NCI-H2081 (cell line): Measurements from ENCODE around the gene SLC39A10.

ENCODE experiments used
- DNase-seq, 2 experiments: peaks; one replicate each; lab custom pipeline; 2025; lab: John Stamatoyannopoulos, UW

Gene SLC39A10

GRCh38 chr2:195730912-195731311 is 73.9 kb downstream of the SLC39A10 start:
- DNase-seq = no peak

GRCh38 chr2:195732574-195732973 is 75.5 kb downstream of the SLC39A10 start:
- DNase-seq = no peak

DNA sequence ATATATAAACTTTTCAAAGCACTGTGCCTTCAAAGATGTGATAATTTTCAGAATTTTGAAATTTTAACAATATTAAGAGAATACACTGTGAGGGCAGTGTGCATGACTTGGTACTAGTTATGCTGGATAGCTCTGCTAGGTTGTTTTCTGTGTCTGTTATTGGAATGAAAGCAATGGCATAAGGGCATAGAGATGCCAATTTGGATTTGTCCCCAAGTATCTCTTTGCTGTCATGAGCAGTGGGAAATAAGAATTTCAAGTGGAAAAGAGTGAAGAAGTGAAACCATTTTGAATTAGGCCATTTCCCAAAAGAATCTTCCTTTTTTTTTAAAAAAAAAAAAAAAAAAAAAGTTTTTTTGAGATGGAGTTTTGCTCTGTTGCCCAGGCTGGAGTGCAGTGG is 76.8 kb downstream of the SLC39A10 start:
- DNase-seq = no peak

GRCh38 chr2:195734395-195734794 is 77.4 kb downstream of the SLC39A10 start:
- DNase-seq = no peak

GRCh38 chr2:195734931-195735330 is 77.9 kb downstream of the SLC39A10 start:
- DNase-seq = no peak

DNA sequence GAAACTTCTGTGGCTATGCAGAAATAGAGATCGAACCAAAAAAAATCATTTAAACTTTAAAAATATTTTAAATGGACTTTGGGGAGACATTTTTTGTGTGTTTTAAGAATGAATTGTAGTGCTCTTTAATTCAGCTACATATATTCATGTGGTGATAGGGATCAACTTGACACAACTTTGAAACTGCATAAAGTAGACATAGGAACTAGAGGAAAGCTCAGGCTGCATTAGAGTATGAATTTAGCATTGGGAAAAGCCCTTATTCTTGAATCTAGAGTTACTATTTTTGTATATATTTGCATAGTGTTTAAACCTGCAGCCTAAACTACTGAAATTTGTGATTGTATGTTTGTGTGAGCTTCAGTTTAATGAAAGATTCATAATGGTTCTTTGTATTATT is 78.3 kb downstream of the SLC39A10 start:
- no peak for DNase-seq

DNA sequence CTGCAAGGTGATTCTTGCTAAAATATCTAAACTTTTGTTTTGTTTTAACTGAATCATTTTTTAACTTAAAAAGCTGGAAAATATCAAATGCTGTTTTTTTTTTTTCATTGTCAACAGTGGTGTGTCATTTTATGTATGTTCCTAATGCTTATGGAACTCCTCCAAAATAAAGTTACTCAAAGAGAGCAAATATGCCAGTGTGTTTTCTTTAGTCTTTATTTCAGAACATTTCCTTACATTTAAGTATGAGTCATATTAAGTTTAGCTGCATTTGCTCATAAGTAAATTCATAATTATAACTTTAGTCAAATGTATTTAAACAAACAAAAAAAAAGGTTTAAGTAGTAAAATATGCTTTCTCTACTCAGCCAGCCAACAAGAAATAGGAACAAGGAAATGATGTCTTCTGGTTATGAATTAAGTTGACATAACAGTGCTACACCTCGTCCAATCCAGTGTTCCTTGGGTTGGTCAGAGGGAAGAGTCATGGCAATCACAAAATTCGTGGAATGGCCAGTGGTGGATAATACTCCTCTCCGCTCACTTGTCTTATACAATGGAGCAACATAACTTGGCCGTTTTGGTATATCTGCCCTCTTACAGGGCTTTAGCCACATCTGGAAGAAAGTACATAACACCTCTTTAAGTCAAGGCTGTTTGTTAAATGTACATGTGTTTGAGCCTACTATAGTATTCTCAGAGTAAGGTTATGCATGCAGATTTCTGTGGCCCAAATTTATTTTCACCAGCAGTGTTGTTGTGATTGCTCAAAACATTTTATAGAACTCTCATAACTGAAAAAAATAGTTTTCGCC is 80.7 kb downstream of the SLC39A10 start:
- DNase-seq = no peak

DNA sequence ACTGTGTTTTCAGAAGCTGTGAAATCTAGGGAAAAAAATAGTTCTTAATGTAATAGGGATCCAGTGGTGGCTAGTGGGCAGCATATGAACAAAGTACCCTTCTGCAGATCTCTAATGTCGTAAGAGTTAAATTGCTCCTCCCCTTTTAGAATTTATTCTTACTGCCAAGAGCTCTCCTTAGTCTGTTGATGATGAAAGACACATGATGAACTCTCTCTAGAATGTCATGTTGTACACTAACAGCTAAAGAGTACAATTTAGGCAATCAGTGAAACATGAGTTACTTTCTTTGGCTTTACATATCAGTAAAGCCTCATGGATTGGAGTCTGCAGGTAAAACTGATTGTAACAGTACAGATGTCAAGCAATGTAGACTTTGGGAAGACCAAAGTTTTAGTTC is 84.2 kb downstream of the SLC39A10 start:
- DNase-seq = no peak

- no peak for DNase-seq
These were observed 99.4 kb downstream of the SLC39A10 start for GRCh38 chr2:195756218-195756942.

DNA sequence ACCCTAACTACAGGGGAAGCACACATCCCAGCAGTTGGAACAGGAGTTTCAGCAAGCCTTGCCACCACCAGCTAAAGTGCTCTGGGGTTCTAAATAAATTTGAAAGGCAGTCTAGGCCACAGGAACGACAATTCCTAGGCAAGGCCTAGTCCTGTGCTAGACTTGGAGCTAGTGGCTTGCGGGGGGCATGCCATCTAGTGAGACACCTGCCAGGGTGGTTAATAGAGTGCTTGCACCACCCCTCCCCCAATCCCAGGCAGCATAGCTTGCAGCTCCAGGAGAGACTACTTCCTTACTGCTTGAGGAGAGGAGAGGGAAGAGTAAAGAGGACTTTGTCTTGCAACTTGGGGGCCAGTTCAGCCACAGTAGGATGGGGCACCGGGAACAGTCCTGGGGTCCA is 101.8 kb downstream of the SLC39A10 start:
- no peak for DNase-seq

GRCh38 chr2:195759877-195760276 is 102.9 kb downstream of the SLC39A10 start:
- no peak for DNase-seq

GRCh38 chr2:195763866-195764265 is 106.8 kb downstream of the SLC39A10 start:
- DNase-seq = no peak

DNA sequence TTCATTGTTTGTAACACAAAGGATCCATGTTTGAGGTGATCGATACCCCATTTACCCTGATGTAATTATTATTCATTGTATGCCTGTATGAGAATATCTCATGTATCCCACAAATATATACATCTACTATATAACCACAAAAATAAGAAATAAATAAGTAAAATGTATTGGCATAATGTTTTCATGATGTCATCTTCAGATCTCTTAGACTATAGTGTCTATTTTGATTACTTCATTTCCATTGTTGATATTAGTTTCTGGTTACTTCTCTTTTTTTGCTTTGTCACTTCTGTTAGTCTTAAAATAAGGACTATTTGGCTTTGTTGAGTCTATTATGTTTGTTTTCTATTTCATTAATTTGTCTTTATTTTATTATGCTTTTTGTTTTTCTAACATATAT is 109.7 kb downstream of the SLC39A10 start:
- no peak for DNase-seq

GRCh38 chr2:195768431-195768830 is 111.4 kb downstream of the SLC39A10 start:
- DNase-seq = no peak

DNA sequence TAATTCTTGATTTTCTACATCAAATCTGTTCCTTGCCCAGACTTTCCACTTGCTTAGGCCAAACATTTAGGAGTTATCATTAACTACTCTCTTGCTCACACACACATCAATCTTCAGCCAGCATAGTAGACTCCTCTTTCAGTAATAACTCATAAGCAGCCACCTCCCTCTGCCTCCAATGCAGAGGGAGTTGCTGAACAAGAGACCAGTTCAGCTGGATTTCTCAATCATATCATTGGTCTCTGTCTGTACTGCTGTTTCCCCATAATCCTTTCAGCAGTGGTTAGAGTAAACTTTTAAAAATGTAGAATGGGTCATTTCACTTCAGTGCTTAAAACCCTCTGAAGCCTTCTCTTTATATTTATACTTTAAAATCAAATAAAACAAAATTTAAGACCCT is 112.9 kb downstream of the SLC39A10 start:
- no peak for DNase-seq

GRCh38 chr2:195779491-195779890 is 122.5 kb downstream of the SLC39A10 start:
- no peak for DNase-seq

DNA sequence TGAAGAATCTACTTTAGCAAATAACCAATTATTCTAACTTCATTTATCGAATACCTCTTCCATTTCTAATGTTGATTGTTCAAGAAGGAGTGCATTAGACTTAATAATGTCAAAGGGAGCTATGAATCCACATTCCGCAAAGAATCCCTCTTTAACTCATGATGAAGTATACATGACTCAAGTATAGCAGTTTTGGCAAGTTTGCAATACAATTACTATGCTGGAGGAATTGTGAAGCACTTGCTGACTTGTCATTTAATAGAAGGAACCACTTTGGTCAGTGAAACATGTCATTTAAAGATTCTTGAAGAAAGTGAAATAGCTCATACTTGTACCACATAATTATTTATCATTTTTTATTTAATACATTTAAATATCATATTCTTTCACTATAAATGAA is 125.1 kb downstream of the SLC39A10 start:
- no peak for DNase-seq
